OCI-LY7 (cell line): ENCODE results near the gene TNFRSF25.

Experiments
- EZH2phosphoT487 ChIP-seq: fragments of 200-600 bp; sonication (generic); IDR thresholded peaks from 2 replicates; pipeline ENCODE4 v1.6.1; 2018; ENCODE audit warnings: low read depth, borderline replicate concordance, mild to moderate bottlenecking, mixed run types, antibody characterized with exemption, low read length, moderate library complexity, mixed read lengths
- TF ChIP-seq, protein P1 (sequence below): fragments of 200-600 bp; sonication (generic); conservative IDR thresholded peaks from 2 replicates; pipeline ENCODE4 v1.5.1; 2014; ENCODE audit warnings: mild to moderate bottlenecking, antibody characterized with exemption, low read length, moderate library complexity, mixed read lengths

DNA sequence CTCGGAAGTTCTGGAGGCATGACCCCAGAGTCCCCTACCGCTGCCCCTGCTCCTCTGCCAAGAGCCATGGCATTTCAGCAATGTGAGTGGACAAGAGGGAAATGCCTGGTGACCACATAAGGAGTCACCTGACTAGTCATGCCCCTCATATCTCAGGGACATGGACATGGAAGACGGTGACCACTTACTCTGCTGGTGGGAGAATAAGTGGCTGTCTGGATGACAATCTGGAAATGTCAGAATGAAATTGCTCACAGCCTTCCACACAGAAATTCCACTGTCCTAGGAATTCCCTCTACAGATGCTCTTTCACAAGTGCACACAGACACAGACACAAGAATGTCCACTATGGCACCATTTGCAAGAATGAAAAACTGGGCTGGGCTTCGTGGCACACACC, 49.8 kb upstream of the TNFRSF25 start:
- TF ChIP-seq, protein P1, sequence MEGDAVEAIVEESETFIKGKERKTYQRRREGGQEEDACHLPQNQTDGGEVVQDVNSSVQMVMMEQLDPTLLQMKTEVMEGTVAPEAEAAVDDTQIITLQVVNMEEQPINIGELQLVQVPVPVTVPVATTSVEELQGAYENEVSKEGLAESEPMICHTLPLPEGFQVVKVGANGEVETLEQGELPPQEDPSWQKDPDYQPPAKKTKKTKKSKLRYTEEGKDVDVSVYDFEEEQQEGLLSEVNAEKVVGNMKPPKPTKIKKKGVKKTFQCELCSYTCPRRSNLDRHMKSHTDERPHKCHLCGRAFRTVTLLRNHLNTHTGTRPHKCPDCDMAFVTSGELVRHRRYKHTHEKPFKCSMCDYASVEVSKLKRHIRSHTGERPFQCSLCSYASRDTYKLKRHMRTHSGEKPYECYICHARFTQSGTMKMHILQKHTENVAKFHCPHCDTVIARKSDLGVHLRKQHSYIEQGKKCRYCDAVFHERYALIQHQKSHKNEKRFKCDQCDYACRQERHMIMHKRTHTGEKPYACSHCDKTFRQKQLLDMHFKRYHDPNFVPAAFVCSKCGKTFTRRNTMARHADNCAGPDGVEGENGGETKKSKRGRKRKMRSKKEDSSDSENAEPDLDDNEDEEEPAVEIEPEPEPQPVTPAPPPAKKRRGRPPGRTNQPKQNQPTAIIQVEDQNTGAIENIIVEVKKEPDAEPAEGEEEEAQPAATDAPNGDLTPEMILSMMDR, result no peak
- TF ChIP-seq EZH2phosphoT487, result no peak
